HEK293 (cell line): Measurements from ENCODE around the gene PRR36.

Experiments used
- CTCF ChIA-PET: fragments of 350-600 bp; formaldehyde crosslinking; extraction: SDS; loops from one replicate; lab custom pipeline; 2021; ENCODE audit warnings: antibody characterized with exemption; lab: Yijun Ruan, JAX
- POLR2A ChIA-PET: fragments of 300-600 bp; formaldehyde crosslinking; extraction: SDS; loops from one replicate; lab custom pipeline; 2020; ENCODE audit warnings: antibody characterized with exemption, inconsistent platforms; lab: Yijun Ruan, JAX
- H3K27ac ChIP-seq: fragments of 200-500 bp; sonication (Bioruptor generic); 2 replicates; pipeline ENCODE4 v1.5.1; 2014; ENCODE audit warnings: low read depth, low read length, control low read depth, inconsistent platforms; ENCODE audit errors: extremely low read depth
- H3K36me3 ChIP-seq, 2 experiments: fragments of 200-500 bp in 1 of 2; sonication (Bioruptor generic) in 1 of 2; 1 replicate in 1 of 2; 2 replicates in 1 of 2; pipeline ENCODE4 v1.5.1; 2014 to 2017; ENCODE audit warnings: inconsistent platforms in 2 of 2, low read length in 2 of 2; ENCODE audit not compliant: control insufficient read depth in 2 of 2, insufficient read depth in 1 of 2
- H3K4me1 ChIP-seq: fragments of 200-500 bp; sonication (Bioruptor generic); 2 replicates; pipeline ENCODE4 v1.5.1; 2014; ENCODE audit warnings: mild to moderate bottlenecking, low read length, inconsistent platforms; ENCODE audit not compliant: control insufficient read depth, insufficient read depth
- H3K4me3 ChIP-seq: 2 replicates; pipeline ENCODE4 v1.5.1; 2011; ENCODE audit warnings: low read depth, mild to moderate bottlenecking, control low read depth, low read length, moderate library complexity
- H3K9me3 ChIP-seq: fragments of 200-500 bp; sonication (Bioruptor generic); 2 replicates; pipeline ENCODE4 v1.5.1; 2014; ENCODE audit warnings: low read depth, low read length, inconsistent platforms; ENCODE audit not compliant: control insufficient read depth, insufficient read depth
- EGR2 ChIP-seq: fragments of 450-650 bp; formaldehyde crosslinking; IDR thresholded peaks from 2 replicates; pipeline ENCODE4 v1.5.1; 2016; ENCODE audit warnings: low read depth, missing biosample characterization, missing genetic modification characterization
- GLIS1 ChIP-seq: fragments of 450-650 bp; formaldehyde crosslinking; IDR thresholded peaks from 2 replicates; pipeline ENCODE4 v1.5.1; 2016; ENCODE audit warnings: missing biosample characterization, missing genetic modification characterization
- KLF1 ChIP-seq: fragments of 450-650 bp; formaldehyde crosslinking; IDR thresholded peaks from 2 replicates; pipeline ENCODE4 v1.5.1; 2016; ENCODE audit warnings: missing biosample characterization, missing genetic modification characterization
- KLF16 ChIP-seq: fragments of 450-650 bp; formaldehyde crosslinking; IDR thresholded peaks from 2 replicates; pipeline ENCODE4 v1.5.1; 2017; ENCODE audit warnings: missing biosample characterization, missing genetic modification characterization
- KLF8 ChIP-seq: fragments of 450-650 bp; formaldehyde crosslinking; IDR thresholded peaks from 2 replicates; pipeline ENCODE4 v1.5.1; 2016; ENCODE audit warnings: missing biosample characterization, missing genetic modification characterization
- RBAK ChIP-seq: fragments of 450-650 bp; formaldehyde crosslinking; IDR thresholded peaks from 2 replicates; pipeline ENCODE4 v1.5.1; 2016; ENCODE audit warnings: missing biosample characterization, missing genetic modification characterization
- SCRT1 ChIP-seq: fragments of 450-650 bp; formaldehyde crosslinking; IDR thresholded peaks from 2 replicates; pipeline ENCODE4 v1.5.1; 2016; ENCODE audit warnings: missing biosample characterization, missing genetic modification characterization, borderline replicate concordance
- ZEB2 ChIP-seq: fragments of 450-650 bp; formaldehyde crosslinking; IDR thresholded peaks from 2 replicates; pipeline ENCODE4 v1.5.1; 2016; ENCODE audit warnings: missing biosample characterization, missing genetic modification characterization
- ZNF157 ChIP-seq: fragments of 450-650 bp; formaldehyde crosslinking; IDR thresholded peaks from 2 replicates; pipeline ENCODE4 v1.5.1; 2016; ENCODE audit warnings: missing biosample characterization, missing genetic modification characterization
- ZNF23 ChIP-seq: fragments of 450-650 bp; formaldehyde crosslinking; IDR thresholded peaks from 2 replicates; pipeline ENCODE4 v1.5.1; 2016; ENCODE audit warnings: missing biosample characterization, missing genetic modification characterization, borderline replicate concordance
- ZNF24 ChIP-seq: fragments of 450-650 bp; formaldehyde crosslinking; IDR thresholded peaks from 2 replicates; pipeline ENCODE4 v1.5.1; 2016; ENCODE audit warnings: missing biosample characterization, missing genetic modification characterization
- ZNF274 ChIP-seq, 2 experiments: fragments of 200-500 bp in 1 of 2; fragments of 450-650 bp in 1 of 2; sonication (Bioruptor generic) in 1 of 2; formaldehyde crosslinking in 1 of 2; IDR thresholded peaks; 2 replicates each; pipeline versions ENCODE4 v1.5.1 to v1.6.1; 2014 to 2016; ENCODE audit warnings: borderline replicate concordance in 1 of 2, inconsistent platforms in 1 of 2, low read length in 1 of 2, missing biosample characterization in 1 of 2, missing genetic modification characterization in 1 of 2
- ZNF335 ChIP-seq: fragments of 450-650 bp; formaldehyde crosslinking; conservative IDR thresholded peaks from 2 replicates; pipeline ENCODE4 v1.5.1; 2016; ENCODE audit warnings: missing biosample characterization, missing genetic modification characterization
- ZNF354C ChIP-seq: fragments of 450-650 bp; formaldehyde crosslinking; IDR thresholded peaks from 2 replicates; pipeline ENCODE4 v1.5.1; 2016; ENCODE audit warnings: missing biosample characterization, missing genetic modification characterization, low read depth, borderline replicate concordance
- ZNF501 ChIP-seq: fragments of 450-650 bp; formaldehyde crosslinking; IDR thresholded peaks from 2 replicates; pipeline ENCODE4 v1.5.1; 2016; ENCODE audit warnings: missing biosample characterization, missing genetic modification characterization
- ZNF561 ChIP-seq: fragments of 450-650 bp; IDR thresholded peaks from 2 replicates; pipeline ENCODE4 v1.5.1; 2018; ENCODE audit warnings: missing biosample characterization, missing genetic modification characterization, borderline replicate concordance
- ZNF658 ChIP-seq: fragments of 450-650 bp; formaldehyde crosslinking; IDR thresholded peaks from 2 replicates; pipeline ENCODE4; 2016; ENCODE audit warnings: missing biosample characterization, missing genetic modification characterization
- ZNF660 ChIP-seq: fragments of 450-650 bp; IDR thresholded peaks from 2 replicates; pipeline ENCODE4 v1.5.1; 2018; ENCODE audit warnings: missing biosample characterization, mild to moderate bottlenecking, missing genetic modification characterization
- ZNF76 ChIP-seq: fragments of 450-650 bp; formaldehyde crosslinking; IDR thresholded peaks from 2 replicates; pipeline ENCODE4; 2016; ENCODE audit warnings: low read depth, missing biosample characterization, missing genetic modification characterization, borderline replicate concordance
- ZNF785 ChIP-seq: fragments of 450-650 bp; formaldehyde crosslinking; IDR thresholded peaks from 2 replicates; pipeline ENCODE4 v1.5.1; 2016; ENCODE audit warnings: missing biosample characterization, missing genetic modification characterization
- ZNF837 ChIP-seq: fragments of 450-650 bp; formaldehyde crosslinking; IDR thresholded peaks from 2 replicates; pipeline ENCODE4 v1.5.1; 2016; ENCODE audit warnings: missing biosample characterization, missing genetic modification characterization
- ZNF843 ChIP-seq: fragments of 450-650 bp; formaldehyde crosslinking; IDR thresholded peaks from 2 replicates; pipeline ENCODE4 v1.5.1; 2016; ENCODE audit warnings: missing biosample characterization, missing genetic modification characterization
- TF ChIP-seq, protein P1 (sequence below): fragments of 450-650 bp; formaldehyde crosslinking; conservative IDR thresholded peaks from 2 replicates; pipeline ENCODE4 v1.5.1; 2016; ENCODE audit warnings: low read depth, missing biosample characterization, missing genetic modification characterization
- TF ChIP-seq, protein P2 (sequence below): fragments of 450-650 bp; formaldehyde crosslinking; IDR thresholded peaks from 2 replicates; pipeline ENCODE4 v1.5.1; 2016; ENCODE audit warnings: missing biosample characterization, missing genetic modification characterization
- TF ChIP-seq, protein P3 (sequence below): fragments of 450-650 bp; formaldehyde crosslinking; IDR thresholded peaks from 2 replicates; pipeline ENCODE4 v1.5.1; 2016; ENCODE audit warnings: missing biosample characterization, missing genetic modification characterization, borderline replicate concordance

Gene PRR36

DNA sequence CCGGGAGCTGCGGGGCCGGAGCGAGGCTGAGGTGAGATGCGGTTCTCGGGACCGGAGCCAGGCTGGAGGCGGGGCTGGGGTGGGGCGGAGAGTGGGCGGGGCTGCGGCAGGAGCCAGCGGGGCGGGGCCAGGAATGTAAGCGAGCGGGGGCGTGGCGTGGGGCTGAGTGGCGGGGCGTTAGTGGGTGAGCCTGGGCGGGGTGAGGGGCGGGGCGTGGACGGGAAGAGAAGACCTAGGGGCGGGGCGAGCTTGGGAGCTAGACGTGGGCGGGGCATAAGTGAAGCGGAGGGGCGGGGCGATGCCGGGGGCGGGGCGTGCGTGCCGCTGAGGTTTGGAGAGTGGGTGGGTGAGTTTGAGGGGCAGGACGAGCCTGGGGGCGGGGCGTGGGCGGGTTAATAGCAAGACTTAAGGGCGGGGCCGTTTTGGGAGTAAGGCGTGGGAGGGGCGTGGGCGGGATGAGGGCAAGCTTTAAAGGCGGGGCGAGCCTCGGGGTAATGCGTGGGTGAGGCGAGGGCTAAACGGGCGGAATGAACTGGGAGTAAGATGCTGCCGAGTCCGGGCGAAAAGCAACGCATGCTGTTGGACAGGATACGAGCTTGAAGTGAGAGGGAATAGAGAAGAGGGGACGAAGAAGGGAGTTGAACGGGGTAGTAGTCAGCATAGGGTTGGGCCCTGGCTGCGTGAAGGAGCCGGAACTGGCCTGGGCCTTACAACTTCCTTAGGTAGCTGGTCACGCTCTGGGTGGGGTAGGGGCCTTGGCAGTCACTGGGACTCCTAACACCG, 46.5 kb upstream of the PRR36 start (continued):
- TF ChIP-seq GLIS1 (tag by site-specific recombination) (peak; percentile 67; the same call in 1 of the 2 replicates), ZNF23 (tag by site-specific recombination) (no peak), ZEB2 (tag by site-specific recombination) (peak; percentile 17; the same call in 1 of the 2 replicates), ZNF354C (tag by site-specific recombination) (no peak), KLF1 (tag by site-specific recombination) (peak; percentile 97), EGR2 (tag by site-specific recombination) (peak; percentile 99), KLF8 (tag by site-specific recombination) (peak; percentile 96), ZNF561 (tag by site-specific recombination) (0 out of 2 replicates have a peak, but pooled peaks have one; percentile 9), ZNF843 (tag by site-specific recombination) (peak; percentile 67), ZNF76 (tag by site-specific recombination) (peak; percentile 12; the same call in 1 of the 2 replicates), KLF16 (tag by site-specific recombination) (peak; percentile 53; the same call in 1 of the 2 replicates), RBAK (tag by site-specific recombination) (no peak), ZNF24 (tag by site-specific recombination) (0 out of 2 replicates have a peak, but pooled peaks have one; percentile 30)
- TF ChIP-seq, protein P1, sequence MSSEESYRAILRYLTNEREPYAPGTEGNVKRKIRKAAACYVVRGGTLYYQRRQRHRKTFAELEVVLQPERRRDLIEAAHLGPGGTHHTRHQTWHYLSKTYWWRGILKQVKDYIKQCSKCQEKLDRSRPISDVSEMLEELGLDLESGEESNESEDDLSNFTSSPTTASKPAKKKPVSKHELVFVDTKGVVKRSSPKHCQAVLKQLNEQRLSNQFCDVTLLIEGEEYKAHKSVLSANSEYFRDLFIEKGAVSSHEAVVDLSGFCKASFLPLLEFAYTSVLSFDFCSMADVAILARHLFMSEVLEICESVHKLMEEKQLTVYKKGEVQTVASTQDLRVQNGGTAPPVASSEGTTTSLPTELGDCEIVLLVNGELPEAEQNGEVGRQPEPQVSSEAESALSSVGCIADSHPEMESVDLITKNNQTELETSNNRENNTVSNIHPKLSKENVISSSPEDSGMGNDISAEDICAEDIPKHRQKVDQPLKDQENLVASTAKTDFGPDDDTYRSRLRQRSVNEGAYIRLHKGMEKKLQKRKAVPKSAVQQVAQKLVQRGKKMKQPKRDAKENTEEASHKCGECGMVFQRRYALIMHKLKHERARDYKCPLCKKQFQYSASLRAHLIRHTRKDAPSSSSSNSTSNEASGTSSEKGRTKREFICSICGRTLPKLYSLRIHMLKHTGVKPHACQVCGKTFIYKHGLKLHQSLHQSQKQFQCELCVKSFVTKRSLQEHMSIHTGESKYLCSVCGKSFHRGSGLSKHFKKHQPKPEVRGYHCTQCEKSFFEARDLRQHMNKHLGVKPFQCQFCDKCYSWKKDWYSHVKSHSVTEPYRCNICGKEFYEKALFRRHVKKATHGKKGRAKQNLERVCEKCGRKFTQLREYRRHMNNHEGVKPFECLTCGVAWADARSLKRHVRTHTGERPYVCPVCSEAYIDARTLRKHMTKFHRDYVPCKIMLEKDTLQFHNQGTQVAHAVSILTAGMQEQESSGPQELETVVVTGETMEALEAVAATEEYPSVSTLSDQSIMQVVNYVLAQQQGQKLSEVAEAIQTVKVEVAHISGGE, result peak; percentile 68; the same call in 1 of the 2 replicates
- TF ChIP-seq, protein P2, sequence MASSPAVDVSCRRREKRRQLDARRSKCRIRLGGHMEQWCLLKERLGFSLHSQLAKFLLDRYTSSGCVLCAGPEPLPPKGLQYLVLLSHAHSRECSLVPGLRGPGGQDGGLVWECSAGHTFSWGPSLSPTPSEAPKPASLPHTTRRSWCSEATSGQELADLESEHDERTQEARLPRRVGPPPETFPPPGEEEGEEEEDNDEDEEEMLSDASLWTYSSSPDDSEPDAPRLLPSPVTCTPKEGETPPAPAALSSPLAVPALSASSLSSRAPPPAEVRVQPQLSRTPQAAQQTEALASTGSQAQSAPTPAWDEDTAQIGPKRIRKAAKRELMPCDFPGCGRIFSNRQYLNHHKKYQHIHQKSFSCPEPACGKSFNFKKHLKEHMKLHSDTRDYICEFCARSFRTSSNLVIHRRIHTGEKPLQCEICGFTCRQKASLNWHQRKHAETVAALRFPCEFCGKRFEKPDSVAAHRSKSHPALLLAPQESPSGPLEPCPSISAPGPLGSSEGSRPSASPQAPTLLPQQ, result peak; percentile 60; the same call in 1 of the 2 replicates
- TF ChIP-seq, all 188 proteins: peak for 33

DNA sequence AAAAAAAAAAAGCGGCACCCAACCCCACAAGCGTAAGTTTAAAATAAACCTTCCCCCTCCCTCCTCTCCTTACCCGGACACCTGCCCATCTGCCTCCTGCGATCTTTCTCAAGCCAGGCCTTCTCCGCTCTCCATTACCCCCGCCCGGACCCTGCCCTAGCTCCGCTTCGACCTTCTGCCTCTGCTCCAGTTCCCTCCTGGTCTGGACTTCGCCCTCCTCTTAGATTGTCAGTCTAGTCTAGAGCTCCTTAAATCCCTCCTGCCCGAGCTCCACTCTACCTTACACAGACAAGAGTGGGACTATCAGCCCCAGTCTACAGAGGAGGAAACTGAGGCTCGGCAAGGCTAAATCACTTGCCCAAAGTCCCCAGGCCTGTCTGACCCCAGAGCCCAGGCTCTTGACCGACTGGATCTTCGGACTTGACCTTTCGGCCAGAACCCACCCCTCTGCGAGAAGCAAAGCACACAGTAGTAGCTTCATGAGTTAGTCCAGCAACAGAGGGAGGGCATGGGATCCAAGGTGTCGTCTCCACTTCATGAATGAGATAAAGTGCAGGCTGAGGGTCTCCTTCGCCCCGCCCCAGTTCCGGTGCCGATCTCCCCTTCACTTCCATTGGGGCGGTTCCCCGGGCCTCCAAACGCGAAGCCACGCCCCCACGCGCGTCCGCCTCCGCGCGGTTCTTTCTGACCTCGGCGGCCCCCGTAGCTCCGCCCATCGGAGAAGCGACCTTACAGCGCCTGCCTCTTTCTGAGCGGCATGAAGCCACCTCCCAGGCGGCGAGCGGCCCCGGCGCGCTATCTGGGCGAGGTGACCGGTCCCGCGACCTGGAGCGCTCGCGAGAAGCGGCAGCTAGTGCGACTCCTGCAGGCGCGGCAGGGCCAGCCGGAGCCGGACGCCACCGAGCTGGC, 45.7 kb upstream of the PRR36 start, which contains the start of gene SNAPC2:
TSS of gene SNAPC2 (plus strand) at position 729 of the 909 bp plus-strand sequence. CDS start at position 758, 29 bp downstream.
- H3K9me3 ChIP-seq, result no peaks in the 10 kb centered on the region
- H3K27ac ChIP-seq, result peak within 1 kb of the TSS; percentile 49; the same call in 1 of the 2 replicates
- POLR2A ChIA-PET, result interaction anchor here (0.5 to 3.5 kb wide), 20 partner anchors 8 to 594 kb away, joined by 3 to 36 read pairs (median 7); partner anchors contain the start of genes LRRC8E, MAP2K7, TIMM44 and ZNF414
- peak within 1 kb of the TSS; percentile 80 for H3K4me3 ChIP-seq
- peaks cover 0 to 15% of the 10 kb centered on the region in 2 experiments; a peak in 1 of 3 replicates for H3K36me3 ChIP-seq
- peaks cover 3% of the 10 kb centered on the region; the same call in 1 of the 2 replicates for H3K4me1 ChIP-seq
- CTCF ChIA-PET, result interaction anchor here (0.7 to 3.1 kb wide), 11 partner anchors 8 to 351 kb away, joined by 3 to 25 read pairs (median 3); partner anchors contain the start of genes MAP2K7 and TIMM44
- TF ChIP-seq ZNF660 (tag by site-specific recombination) (peak; percentile 54), ZNF785 (tag by site-specific recombination) (no peak), ZNF658 (tag by site-specific recombination) (no peak), ZNF501 (no peak), ZNF157 (tag by site-specific recombination) (no peak), ZNF274 (IDR thresholded peaks at IDR 0.05; ENCODE audit: low read length) (no peak), ZNF274 (tag by site-specific recombination; IDR thresholded peaks at IDR 0.05; ENCODE audit: borderline replicate concordance) (no peak), SCRT1 (tag by site-specific recombination) (no peak), ZNF335 (tag by site-specific recombination) (peak; percentile 98), ZNF837 (tag by site-specific recombination) (no peak)
- TF ChIP-seq, protein P3, sequence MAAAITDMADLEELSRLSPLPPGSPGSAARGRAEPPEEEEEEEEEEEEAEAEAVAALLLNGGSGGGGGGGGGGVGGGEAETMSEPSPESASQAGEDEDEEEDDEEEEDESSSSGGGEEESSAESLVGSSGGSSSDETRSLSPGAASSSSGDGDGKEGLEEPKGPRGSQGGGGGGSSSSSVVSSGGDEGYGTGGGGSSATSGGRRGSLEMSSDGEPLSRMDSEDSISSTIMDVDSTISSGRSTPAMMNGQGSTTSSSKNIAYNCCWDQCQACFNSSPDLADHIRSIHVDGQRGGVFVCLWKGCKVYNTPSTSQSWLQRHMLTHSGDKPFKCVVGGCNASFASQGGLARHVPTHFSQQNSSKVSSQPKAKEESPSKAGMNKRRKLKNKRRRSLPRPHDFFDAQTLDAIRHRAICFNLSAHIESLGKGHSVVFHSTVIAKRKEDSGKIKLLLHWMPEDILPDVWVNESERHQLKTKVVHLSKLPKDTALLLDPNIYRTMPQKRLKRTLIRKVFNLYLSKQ (tag by site-specific recombination), result no peak
